Activated B cell treated with CpG ODN at 0.5 μM for 24 hours (primary cell): ENCODE results near the gene MPC1L. TPM values are rescaled to one million over a fixed set of nuclear protein-coding genes. Genes with fewer than 3 reads are reported as not detected.
A peak's percentile ranks its signal among the peaks of the same experiment; 100 is the strongest.

Experiments used
- ATAC-seq: fragments of 200-7000 bp; cut with Tn5 transposase; one replicate; pipeline ENCODE4 v1.10.0; 2021; ENCODE audit warnings: low read depth, mild to moderate bottlenecking, moderate library complexity
- CTCF ChIA-PET: fragments of 350-600 bp; sonication (Branson Sonifier 250); formaldehyde crosslinking; loops from one replicate; lab custom pipeline; 2021; ENCODE audit warnings: antibody characterized with exemption; lab: Charles Lee
- POLR2A ChIA-PET: fragments of 350-600 bp; sonication (Branson Sonifier 250); formaldehyde crosslinking; loops from one replicate; lab custom pipeline; 2021; ENCODE audit warnings: antibody characterized with exemption; lab: Charles Lee
- DNase-seq: peaks from one replicate; pipeline ENCODE4 v3.0.0; 2022
- H3K27ac Mint-ChIP-seq: one replicate; pipeline ENCODE4 v1.8.0; 2020; ENCODE audit warnings: mixed read lengths
- H3K27me3 Mint-ChIP-seq: one replicate; pipeline ENCODE4 v1.8.0; 2021; ENCODE audit warnings: mixed read lengths
- H3K36me3 Mint-ChIP-seq: one replicate; pipeline ENCODE4 v1.8.0; 2021; ENCODE audit warnings: low read depth, mixed read lengths
- H3K4me1 Mint-ChIP-seq: one replicate; pipeline ENCODE4 v1.8.0; 2021; ENCODE audit warnings: mixed read lengths
- H3K4me3 Mint-ChIP-seq: one replicate; pipeline ENCODE4 v1.8.0; 2020; ENCODE audit warnings: mild to moderate bottlenecking, mixed read lengths
- H3K9me3 Mint-ChIP-seq: one replicate; pipeline ENCODE4 v1.8.0; 2020; ENCODE audit warnings: mixed read lengths
- CTCF ChIP-seq: fragments of 200-600 bp; IDR thresholded peaks from one replicate; pipeline ENCODE4 v1.8.0; 2022; ENCODE audit warnings: antibody characterized with exemption, mild to moderate bottlenecking
- intact Hi-C: fragments of 100-400 bp; cut with micrococcal nuclease; formaldehyde crosslinking; loops from one replicate; pipeline ENCODE4 v1.15.1; 2024
- total RNA-seq: library from RNA; stranded (reverse); gene quantifications from 2 replicates; pipeline ENCODE4 v1.2.3, GENCODE V29; 2022

Gene MPC1L
- total RNA-seq, 1 donor from 2014 or later = not detected

- intact Hi-C loops = no loop called here
- CTCF ChIA-PET = no interaction called here
- no peak overlapping the region for H3K4me3 Mint-ChIP-seq
- no peaks in the 10 kb centered on the region for H3K9me3 Mint-ChIP-seq
- DNase-seq (no peak), ATAC-seq (no peak)
- peaks cover 15% of the 10 kb centered on the region for H3K36me3 Mint-ChIP-seq
- no peaks in the 10 kb centered on the region for H3K4me1 Mint-ChIP-seq
- H3K27me3 Mint-ChIP-seq = no peaks in the 10 kb centered on the region
- POLR2A ChIA-PET = no interaction called here
- H3K27ac Mint-ChIP-seq = no peak overlapping the region
- no peak for TF ChIP-seq CTCF
Observed at GRCh38 chrX:40622479-40623138, 619 bp upstream of the MPC1L start.

GRCh38 chrX:40623665-40624064 lies 437 bp downstream of the MPC1L start:
- no peak for DNase-seq
- H3K4me1 Mint-ChIP-seq = no peaks in the 10 kb centered on the region
- intact Hi-C loops = no loop called here
- no peak for TF ChIP-seq CTCF
- H3K27ac Mint-ChIP-seq = no peak overlapping the region
- peaks cover 24% of the 10 kb centered on the region for H3K36me3 Mint-ChIP-seq
- no peaks in the 10 kb centered on the region for H3K9me3 Mint-ChIP-seq
- no peak for ATAC-seq
- ChIA-PET CTCF (no interaction called here), POLR2A (no interaction called here)
- no peaks in the 10 kb centered on the region for H3K27me3 Mint-ChIP-seq
- H3K4me3 Mint-ChIP-seq = no peak overlapping the region

GRCh38 chrX:40625294-40625693 lies 2.1 kb downstream of the MPC1L start:
- Mint-ChIP-seq H3K27me3 (no peaks in the 10 kb centered on the region), H3K36me3 (peaks cover 34% of the 10 kb centered on the region), H3K9me3 (no peaks in the 10 kb centered on the region), H3K4me3 (no peak overlapping the region), H3K4me1 (no peaks in the 10 kb centered on the region), H3K27ac (no peak overlapping the region)
- ATAC-seq = no peak
- no peak for TF ChIP-seq CTCF
- ChIA-PET POLR2A (no interaction called here), CTCF (no interaction called here)
- no peak for DNase-seq
- intact Hi-C loops = no loop called here

- Mint-ChIP-seq H3K9me3 (no peaks in the 10 kb centered on the region), H3K4me3 (no peak overlapping the region), H3K36me3 (peaks cover 58% of the 10 kb centered on the region), H3K27ac (no peak overlapping the region), H3K4me1 (peaks cover 17% of the 10 kb centered on the region), H3K27me3 (no peaks in the 10 kb centered on the region)
- intact Hi-C loops = no loop called here
- ChIA-PET POLR2A (no interaction called here), CTCF (no interaction called here)
- no peak for DNase-seq
- ATAC-seq = no peak
- no peak for TF ChIP-seq CTCF
Observed at GRCh38 chrX:40628506-40628905, 5.3 kb downstream of the MPC1L start.

- no peak overlapping the region for H3K4me3 Mint-ChIP-seq
- peak; percentile 14 for ATAC-seq
- ChIA-PET CTCF (interaction anchor here (0.7 to 1.0 kb wide), 2 partner anchors 19 to 93 kb away, joined by 3 to 5 read pairs; no protein-coding TSS in a partner anchor), POLR2A (interaction anchor here (0.7 kb wide), 1 partner anchor 99 kb away, joined by 3 read pairs; no protein-coding TSS in a partner anchor)
- no peaks in the 10 kb centered on the region for H3K9me3 Mint-ChIP-seq
- H3K36me3 Mint-ChIP-seq = peaks cover 79% of the 10 kb centered on the region
- TF ChIP-seq CTCF = no peak
- H3K27ac Mint-ChIP-seq = peak overlapping the region; percentile 6
- H3K27me3 Mint-ChIP-seq = no peaks in the 10 kb centered on the region
- intact Hi-C loops = no loop called here
- DNase-seq = no peak
- peaks cover 22% of the 10 kb centered on the region for H3K4me1 Mint-ChIP-seq
Observed at GRCh38 chrX:40632199-40632598, 9.0 kb downstream of the MPC1L start.
